Hepatocyte (in vitro differentiated cells): ENCODE measurements around the gene TMEM45A. TPM values are rescaled to one million over a fixed set of nuclear protein-coding genes. Genes with fewer than 3 reads are reported as not detected.

Source experiments
- DNase-seq: peaks from one replicate; pipeline ENCODE4 v3.0.0-alpha.2; 2016; ENCODE audit warnings: low spot score
- H2AFZ ChIP-seq: fragments of 200-600 bp; sonication (generic); 2 replicates; pipeline ENCODE4 v1.6.0; 2016; ENCODE audit warnings: antibody characterized with exemption, mild to moderate bottlenecking
- H3K27ac ChIP-seq: fragments of 200-600 bp; sonication (generic); 2 replicates; pipeline ENCODE4 v1.5.1; 2016; ENCODE audit warnings: mild to moderate bottlenecking
- H3K27me3 ChIP-seq: fragments of 200-600 bp; sonication (generic); 2 replicates; pipeline ENCODE4 v1.6.1; 2016
- H3K36me3 ChIP-seq: fragments of 200-600 bp; sonication (generic); replicated peaks from 2 replicates; pipeline ENCODE4 v1.5.1; 2016; ENCODE audit warnings: low read depth; ENCODE audit not compliant: insufficient read depth
- H3K4me1 ChIP-seq: fragments of 200-600 bp; sonication (generic); 2 replicates; pipeline ENCODE4 v1.5.1; 2016; ENCODE audit warnings: mild to moderate bottlenecking, moderate library complexity; ENCODE audit not compliant: insufficient read depth
- H3K4me2 ChIP-seq: fragments of 200-600 bp; sonication (generic); 2 replicates; pipeline ENCODE4 v1.6.0; 2016
- H3K4me3 ChIP-seq: fragments of 200-600 bp; sonication (generic); 2 replicates; pipeline ENCODE4 v1.5.1; 2016; ENCODE audit warnings: mild to moderate bottlenecking
- H3K79me2 ChIP-seq: fragments of 200-600 bp; sonication (generic); 2 replicates; pipeline ENCODE4 v1.6.0; 2017; ENCODE audit warnings: mild to moderate bottlenecking
- H3K9me2 ChIP-seq: fragments of 200-600 bp; sonication (generic); replicated peaks from 2 replicates; pipeline ENCODE4 v1.6.0; 2017; ENCODE audit warnings: mild to moderate bottlenecking; ENCODE audit not compliant: insufficient read depth
- H3K9me3 ChIP-seq: fragments of 200-600 bp; sonication (generic); 2 replicates; pipeline ENCODE4 v1.5.1; 2016; ENCODE audit warnings: low read depth, mild to moderate bottlenecking
- H4K20me1 ChIP-seq: fragments of 200-600 bp; sonication (generic); 2 replicates; pipeline ENCODE4 v1.6.0; 2016; ENCODE audit warnings: mild to moderate bottlenecking; ENCODE audit not compliant: insufficient read depth, poor library complexity, severe bottlenecking
- EZH2 ChIP-seq: fragments of 200-600 bp; sonication (generic); IDR thresholded peaks from 2 replicates; pipeline ENCODE4 v1.6.1; 2016; ENCODE audit warnings: antibody characterized with exemption, mild to moderate bottlenecking, borderline replicate concordance
- EZH2phosphoT487 ChIP-seq: fragments of 200-600 bp; sonication (generic); IDR thresholded peaks from one replicate; pipeline ENCODE4 v1.6.1; 2018; ENCODE audit warnings: antibody characterized with exemption, mild to moderate bottlenecking, low read depth, moderate library complexity; ENCODE audit not compliant: unreplicated experiment, severe bottlenecking
- WGBS: methylation state at CpG from one replicate; pipeline ENCODE4 v1.1.6; 2016; ENCODE audit warnings: low lambda C conversion rate; ENCODE audit errors: missing lambda C conversion rate; 5-methylcytosine and 5-hydroxymethylcytosine counted together
- polyA plus RNA-seq: library from polyadenylated mRNA; unstranded; fragments of >200 nt; fragmentation: Nextera tagmentation; extraction: Ambion mirVana; gene quantifications from 2 replicates; pipeline ENCODE4 v1.2.1, GENCODE V29; 2016
- total RNA-seq: library from RNA; depleted of rRNA; stranded (reverse); fragments of >200 nt; gene quantifications from 2 replicates; pipeline ENCODE4 v1.2.3, GENCODE V29; 2014
- TF ChIP-seq, protein P1 (sequence below): fragments of 200-600 bp; sonication (generic); IDR thresholded peaks from 2 replicates; pipeline ENCODE4 v1.5.1; 2016; ENCODE audit warnings: antibody characterized with exemption, mild to moderate bottlenecking; ENCODE audit not compliant: poor library complexity

Gene TMEM45A
- total and polyA plus RNA-seq, 2 experiments from 2014 or later, result 82.6 to 88.0 TPM

- no peak overlapping the region for H3K27ac ChIP-seq
- H3K27me3 ChIP-seq, result no peaks in the 10 kb centered on the region
- no peak overlapping the region for H3K4me2 ChIP-seq
- H3K9me2 ChIP-seq, result no peaks in the 10 kb centered on the region
- no peaks in the 10 kb centered on the region for H3K9me3 ChIP-seq
- H3K4me3 ChIP-seq, result no peak overlapping the region
- H4K20me1 ChIP-seq, result no peaks in the 10 kb centered on the region
- TF ChIP-seq, protein P1, sequence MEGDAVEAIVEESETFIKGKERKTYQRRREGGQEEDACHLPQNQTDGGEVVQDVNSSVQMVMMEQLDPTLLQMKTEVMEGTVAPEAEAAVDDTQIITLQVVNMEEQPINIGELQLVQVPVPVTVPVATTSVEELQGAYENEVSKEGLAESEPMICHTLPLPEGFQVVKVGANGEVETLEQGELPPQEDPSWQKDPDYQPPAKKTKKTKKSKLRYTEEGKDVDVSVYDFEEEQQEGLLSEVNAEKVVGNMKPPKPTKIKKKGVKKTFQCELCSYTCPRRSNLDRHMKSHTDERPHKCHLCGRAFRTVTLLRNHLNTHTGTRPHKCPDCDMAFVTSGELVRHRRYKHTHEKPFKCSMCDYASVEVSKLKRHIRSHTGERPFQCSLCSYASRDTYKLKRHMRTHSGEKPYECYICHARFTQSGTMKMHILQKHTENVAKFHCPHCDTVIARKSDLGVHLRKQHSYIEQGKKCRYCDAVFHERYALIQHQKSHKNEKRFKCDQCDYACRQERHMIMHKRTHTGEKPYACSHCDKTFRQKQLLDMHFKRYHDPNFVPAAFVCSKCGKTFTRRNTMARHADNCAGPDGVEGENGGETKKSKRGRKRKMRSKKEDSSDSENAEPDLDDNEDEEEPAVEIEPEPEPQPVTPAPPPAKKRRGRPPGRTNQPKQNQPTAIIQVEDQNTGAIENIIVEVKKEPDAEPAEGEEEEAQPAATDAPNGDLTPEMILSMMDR, result no peak
- TF ChIP-seq EZH2, result no peak
- no peak for TF ChIP-seq EZH2phosphoT487
- H3K79me2 ChIP-seq, result no peaks in the 10 kb centered on the region
- H3K4me1 ChIP-seq, result peaks cover 15% of the 10 kb centered on the region
- H2AFZ ChIP-seq, result no peak overlapping the region
- WGBS, result 86% methylated on average over 11 of the region's 11 CpGs
- no peak for DNase-seq
- no peaks in the 10 kb centered on the region for H3K36me3 ChIP-seq
These were observed 108.0 kb downstream of the TMEM45A start for GRCh38 chr3:100600181-100601042.

DNA sequence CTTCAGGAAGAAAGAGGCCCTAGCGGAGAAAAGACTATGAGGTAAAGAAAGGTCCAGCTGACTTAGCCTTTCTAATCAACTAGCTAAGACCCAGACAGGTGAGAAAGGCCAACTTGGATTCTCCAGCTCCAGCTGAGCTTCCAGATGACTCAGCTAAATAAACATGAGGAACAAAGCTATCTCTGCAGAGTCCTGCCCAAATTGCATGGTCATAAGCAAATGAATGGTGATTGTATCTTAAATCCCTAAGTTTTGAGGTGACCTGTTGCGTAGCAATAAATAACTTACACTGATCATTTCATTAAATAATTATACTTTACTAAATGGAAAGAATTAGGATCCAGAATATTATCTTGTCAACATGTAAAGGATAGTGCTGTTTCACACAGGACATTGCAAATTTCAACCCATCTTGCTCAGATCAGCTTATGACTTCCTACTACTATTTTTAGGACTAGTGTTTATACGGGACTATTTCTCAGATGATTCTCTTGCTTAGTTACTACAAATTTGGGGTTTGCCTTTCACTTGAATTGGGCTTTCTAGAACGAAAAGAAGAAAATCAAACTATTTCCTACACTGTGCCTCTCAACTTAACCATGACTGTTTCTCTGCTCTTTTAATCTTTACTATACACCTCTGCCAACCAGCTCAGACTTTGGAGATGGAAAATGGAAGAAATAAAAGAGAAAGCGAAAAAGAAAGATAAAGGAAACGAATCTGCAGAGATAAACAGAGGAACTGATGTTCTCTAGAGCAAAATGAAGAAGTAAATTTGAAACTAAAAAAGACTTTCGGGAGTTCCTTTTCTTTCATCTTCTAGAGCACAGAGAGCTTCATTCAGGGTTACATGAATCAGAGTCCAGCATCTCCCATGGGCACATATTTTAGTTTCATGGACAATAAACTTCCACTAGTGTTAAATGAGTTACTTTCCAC, 110.4 kb downstream of the TMEM45A start:
- WGBS, result 59% methylated on average over 7 of the region's 7 CpGs
- H3K4me3 ChIP-seq, result no peak overlapping the region
- peak overlapping the region; percentile 55 for H3K4me2 ChIP-seq

GRCh38 chr3:100603469-100603868, 111.0 kb downstream of the TMEM45A start:
- Histone ChIP-seq H3K9me3 (no peaks in the 10 kb centered on the region), H3K4me3 (no peak overlapping the region), H4K20me1 (no peaks in the 10 kb centered on the region), H3K27ac (peak overlapping the region; percentile 76), H3K4me2 (peak overlapping the region; percentile 55), H3K4me1 (peaks cover 15% of the 10 kb centered on the region), H2AFZ (peak overlapping the region; percentile 47), H3K36me3 (no peaks in the 10 kb centered on the region), H3K9me2 (no peaks in the 10 kb centered on the region), H3K27me3 (no peaks in the 10 kb centered on the region), H3K79me2 (no peaks in the 10 kb centered on the region)
- peak; percentile 43 for DNase-seq
- no peak for TF ChIP-seq EZH2phosphoT487
- TF ChIP-seq, protein P1, result peak; percentile 44
- 49% methylated on average over 5 of the region's 5 CpGs for WGBS

More for the DNA sequence above, 110.4 kb downstream of the TMEM45A start:
- Histone ChIP-seq H3K4me1 (peaks cover 15% of the 10 kb centered on the region), H3K9me2 (no peaks in the 10 kb centered on the region), H3K27me3 (no peaks in the 10 kb centered on the region), H3K9me3 (no peaks in the 10 kb centered on the region), H2AFZ (peak overlapping the region; percentile 47), H3K36me3 (no peaks in the 10 kb centered on the region), H4K20me1 (no peaks in the 10 kb centered on the region), H3K79me2 (no peaks in the 10 kb centered on the region), H3K27ac (peak overlapping the region; percentile 86)
- peak; percentile 63 for DNase-seq
- TF ChIP-seq EZH2, result no peak
- TF ChIP-seq EZH2phosphoT487, result no peak
- TF ChIP-seq, protein P1, result no peak
